Measurements from ENCODE around the gene PRKG1.

GRCh38 chr10:52172581-52172980 is 1098.3 kb downstream of the PRKG1 start:
- TF ChIP-seq CTCF (IDR thresholded peaks at IDR 0.05) (no peak), EZH2 (IDR thresholded peaks at IDR 0.05; ENCODE audit: borderline replicate concordance, insufficient read depth, low read depth, low read length, poor library complexity, severe bottlenecking) (no peak)

Data from B cell (primary cell).